Endothelial cell of umbilical vein (primary cell): ENCODE results near the gene CCDC7.
"Not testable (repeated sequence)": the region's sequence is repeated elsewhere in the genome, so short reads cannot be mapped to it uniquely, and the experiment has no call there.

Experiments
- EZH2 ChIP-seq: IDR thresholded peaks from 2 replicates; pipeline ENCODE4 v1.6.1; 2012; ENCODE audit warnings: borderline replicate concordance, low read depth, mild to moderate bottlenecking, moderate library complexity, low read length, inconsistent platforms; ENCODE audit not compliant: severe bottlenecking
- FOS ChIP-seq: IDR thresholded peaks from 2 replicates; pipeline ENCODE4 v1.6.1; 2011; ENCODE audit warnings: mild to moderate bottlenecking, low read length, moderate library complexity, borderline replicate concordance; ENCODE audit not compliant: insufficient read depth
- POLR2A ChIP-seq: IDR thresholded peaks from 2 replicates; pipeline ENCODE4 v1.6.1; 2012; ENCODE audit warnings: low read depth, mild to moderate bottlenecking, control low read depth, low read length
- TF ChIP-seq, protein P1 (sequence below), 2 donors: IDR thresholded peaks; 1 replicate in 1 of 2; 2 replicates in 1 of 2; pipeline ENCODE4 v1.5.1; 2011; ENCODE audit warnings: low read length in 2 of 2, mild to moderate bottlenecking in 2 of 2, moderate library complexity in 2 of 2, control low read depth in 1 of 2, inconsistent platforms in 1 of 2, low read depth in 1 of 2; ENCODE audit not compliant: insufficient read depth in 1 of 2; ENCODE audit errors: extremely low read depth in 1 of 2
- TF ChIP-seq, protein P2 (sequence below): IDR thresholded peaks from 2 replicates; pipeline ENCODE4 v1.6.1; 2011; ENCODE audit not compliant: insufficient read depth, insufficient read length

DNA sequence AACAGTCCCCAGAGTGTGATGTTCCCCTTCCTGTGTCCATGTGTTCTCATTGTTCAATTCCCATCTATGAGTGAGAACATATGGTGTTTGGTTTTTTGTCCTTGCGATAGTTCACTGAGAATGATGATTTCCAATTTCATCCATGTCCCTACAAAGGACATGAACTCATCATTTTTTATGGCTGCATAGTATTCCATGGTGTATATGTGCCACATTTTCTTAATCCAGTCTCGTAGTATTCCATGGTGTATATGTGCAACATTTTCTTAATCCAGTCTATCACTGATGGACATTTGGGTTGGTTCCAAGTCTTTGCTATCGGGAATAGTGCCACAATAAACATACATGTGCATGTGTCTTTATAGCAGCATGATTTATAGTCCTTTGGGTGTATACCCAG is 46.2 kb upstream of the CCDC7 start:
- TF ChIP-seq, protein P1, sequence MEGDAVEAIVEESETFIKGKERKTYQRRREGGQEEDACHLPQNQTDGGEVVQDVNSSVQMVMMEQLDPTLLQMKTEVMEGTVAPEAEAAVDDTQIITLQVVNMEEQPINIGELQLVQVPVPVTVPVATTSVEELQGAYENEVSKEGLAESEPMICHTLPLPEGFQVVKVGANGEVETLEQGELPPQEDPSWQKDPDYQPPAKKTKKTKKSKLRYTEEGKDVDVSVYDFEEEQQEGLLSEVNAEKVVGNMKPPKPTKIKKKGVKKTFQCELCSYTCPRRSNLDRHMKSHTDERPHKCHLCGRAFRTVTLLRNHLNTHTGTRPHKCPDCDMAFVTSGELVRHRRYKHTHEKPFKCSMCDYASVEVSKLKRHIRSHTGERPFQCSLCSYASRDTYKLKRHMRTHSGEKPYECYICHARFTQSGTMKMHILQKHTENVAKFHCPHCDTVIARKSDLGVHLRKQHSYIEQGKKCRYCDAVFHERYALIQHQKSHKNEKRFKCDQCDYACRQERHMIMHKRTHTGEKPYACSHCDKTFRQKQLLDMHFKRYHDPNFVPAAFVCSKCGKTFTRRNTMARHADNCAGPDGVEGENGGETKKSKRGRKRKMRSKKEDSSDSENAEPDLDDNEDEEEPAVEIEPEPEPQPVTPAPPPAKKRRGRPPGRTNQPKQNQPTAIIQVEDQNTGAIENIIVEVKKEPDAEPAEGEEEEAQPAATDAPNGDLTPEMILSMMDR (IDR thresholded peaks at IDR 0.05; ENCODE audit: extremely low read depth in 1 of 2, insufficient read depth in 1 of 2, low read depth in 1 of 2, low read length in 2 of 2) = not testable (repeated sequence)
- TF ChIP-seq POLR2A, FOS, EZH2: not testable (repeated sequence)
- TF ChIP-seq, protein P2, sequence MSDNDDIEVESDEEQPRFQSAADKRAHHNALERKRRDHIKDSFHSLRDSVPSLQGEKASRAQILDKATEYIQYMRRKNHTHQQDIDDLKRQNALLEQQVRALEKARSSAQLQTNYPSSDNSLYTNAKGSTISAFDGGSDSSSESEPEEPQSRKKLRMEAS = not testable (repeated sequence)
